Raji (cell line): ENCODE measurements around the gene GNAI2.
A peak's percentile ranks its signal among the peaks of the same experiment; 100 is the strongest.

ENCODE experiments used
- POLR2A ChIP-seq: IDR thresholded peaks from 2 replicates; pipeline ENCODE4 v1.6.1; 2011; ENCODE audit warnings: low read depth, low read length, control low read depth; ENCODE audit not compliant: insufficient read depth

GNAI2 gene

DNA sequence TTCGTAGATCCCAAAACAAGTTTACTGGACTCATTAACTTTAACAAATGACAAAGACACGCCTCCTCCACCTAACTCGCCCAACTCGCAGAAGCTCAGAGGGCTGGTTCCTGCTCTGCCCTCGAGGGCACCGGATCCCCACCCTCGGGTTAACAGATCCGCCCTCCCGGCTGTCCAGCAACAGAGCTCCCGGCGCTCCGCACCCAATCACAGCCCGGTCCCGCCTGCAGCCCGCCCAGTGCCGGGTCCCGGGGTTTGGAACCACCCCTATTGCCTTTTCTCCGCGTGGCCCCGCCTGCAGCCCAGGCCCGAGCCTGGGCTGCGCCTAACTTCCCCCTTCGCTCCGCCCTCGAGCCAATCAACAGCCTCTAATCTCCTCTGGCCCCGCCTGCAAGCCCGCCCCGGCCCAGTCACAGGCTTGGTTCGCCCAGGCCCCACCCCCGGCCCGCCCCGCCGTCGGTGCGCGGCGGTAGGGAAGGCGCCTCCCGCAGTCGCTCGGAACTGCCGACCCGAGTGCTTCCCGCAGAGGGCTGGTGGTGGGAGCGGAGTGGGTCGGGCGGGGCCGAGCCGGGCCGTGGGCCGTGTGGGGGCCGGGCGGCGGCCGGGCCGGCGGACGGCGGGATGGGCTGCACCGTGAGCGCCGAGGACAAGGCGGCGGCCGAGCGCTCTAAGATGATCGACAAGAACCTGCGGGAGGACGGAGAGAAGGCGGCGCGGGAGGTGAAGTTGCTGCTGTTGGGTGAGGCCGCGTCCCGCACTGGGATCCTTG, at the start of gene GNAI2:
Gene GNAI2, plus strand, starts transcription at position 489 of the 768 bp plus-strand sequence. Its CDS starts 132 bp downstream, at position 621.
- peak; percentile 87 for TF ChIP-seq POLR2A

DNA sequence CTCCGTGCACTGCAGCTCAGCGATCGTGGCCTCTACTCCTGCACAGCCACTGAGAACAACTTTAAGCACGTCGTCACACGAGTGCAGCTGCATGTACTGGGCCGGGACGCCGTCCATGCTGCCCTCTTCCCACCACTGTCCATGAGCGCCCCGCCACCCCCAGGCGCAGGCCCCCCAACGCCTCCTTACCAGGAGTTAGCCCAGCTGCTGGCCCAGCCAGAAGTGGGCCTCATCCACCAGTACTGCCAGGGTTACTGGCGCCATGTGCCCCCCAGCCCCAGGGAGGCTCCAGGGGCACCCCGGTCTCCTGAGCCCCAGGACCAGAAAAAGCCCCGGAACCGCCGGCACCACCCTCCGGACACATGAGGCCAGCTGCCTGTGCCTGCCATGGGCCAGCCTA, 48.3 kb upstream of the GNAI2 start:
- no peak for TF ChIP-seq POLR2A

- no peak for TF ChIP-seq POLR2A
Observed at GRCh38 chr3:50189274-50189673, 46.7 kb upstream of the GNAI2 start.

GRCh38 chr3:50189989-50190388, 46.0 kb upstream of the GNAI2 start:
- TF ChIP-seq POLR2A: no peak

- no peak for TF ChIP-seq POLR2A
Observed at GRCh38 chr3:50190936-50191660, 44.9 kb upstream of the GNAI2 start, which contains the start of gene GNAT1. Gene GNAT1, plus strand, starts transcription at chr3:50191610. Its CDS starts 116 bp downstream, at chr3:50191726.

- no peak for TF ChIP-seq POLR2A
Observed at GRCh38 chr3:50192124-50192523, 43.9 kb upstream of the GNAI2 start.

- TF ChIP-seq POLR2A: no peak
Observed at GRCh38 chr3:50192689-50193141, 43.3 kb upstream of the GNAI2 start.

DNA sequence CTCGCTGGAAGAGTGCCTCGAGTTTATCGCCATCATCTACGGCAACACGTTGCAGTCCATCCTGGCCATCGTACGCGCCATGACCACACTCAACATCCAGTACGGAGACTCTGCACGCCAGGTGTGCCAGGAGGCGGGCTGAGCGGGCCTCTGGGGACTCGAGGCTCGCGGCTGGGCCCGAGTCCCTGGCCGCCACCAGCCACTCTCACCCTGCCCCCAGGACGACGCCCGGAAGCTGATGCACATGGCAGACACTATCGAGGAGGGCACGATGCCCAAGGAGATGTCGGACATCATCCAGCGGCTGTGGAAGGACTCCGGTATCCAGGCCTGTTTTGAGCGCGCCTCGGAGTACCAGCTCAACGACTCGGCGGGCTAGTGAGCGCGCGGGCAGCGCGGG, 42.7 kb upstream of the GNAI2 start:
- no peak for TF ChIP-seq POLR2A

DNA sequence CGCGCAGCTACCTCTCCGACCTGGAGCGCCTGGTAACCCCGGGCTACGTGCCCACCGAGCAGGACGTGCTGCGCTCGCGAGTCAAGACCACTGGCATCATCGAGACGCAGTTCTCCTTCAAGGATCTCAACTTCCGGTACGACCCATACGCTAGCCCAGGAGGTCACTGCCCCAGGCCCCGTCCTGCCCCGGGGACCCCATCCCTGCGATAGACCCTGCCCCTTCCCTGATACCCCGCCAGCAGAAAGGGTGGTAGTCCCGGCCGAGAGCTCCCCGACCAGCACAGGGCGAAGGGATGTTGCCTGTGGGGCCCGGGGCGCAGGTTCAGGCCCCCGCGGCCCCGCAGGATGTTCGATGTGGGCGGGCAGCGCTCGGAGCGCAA, 42.3 kb upstream of the GNAI2 start:
- TF ChIP-seq POLR2A: no peak

- no peak for TF ChIP-seq POLR2A
Observed at GRCh38 chr3:50194128-50194902, 41.7 kb upstream of the GNAI2 start.

- no peak for TF ChIP-seq POLR2A
Observed at GRCh38 chr3:50194903-50195500, 41.0 kb upstream of the GNAI2 start.

DNA sequence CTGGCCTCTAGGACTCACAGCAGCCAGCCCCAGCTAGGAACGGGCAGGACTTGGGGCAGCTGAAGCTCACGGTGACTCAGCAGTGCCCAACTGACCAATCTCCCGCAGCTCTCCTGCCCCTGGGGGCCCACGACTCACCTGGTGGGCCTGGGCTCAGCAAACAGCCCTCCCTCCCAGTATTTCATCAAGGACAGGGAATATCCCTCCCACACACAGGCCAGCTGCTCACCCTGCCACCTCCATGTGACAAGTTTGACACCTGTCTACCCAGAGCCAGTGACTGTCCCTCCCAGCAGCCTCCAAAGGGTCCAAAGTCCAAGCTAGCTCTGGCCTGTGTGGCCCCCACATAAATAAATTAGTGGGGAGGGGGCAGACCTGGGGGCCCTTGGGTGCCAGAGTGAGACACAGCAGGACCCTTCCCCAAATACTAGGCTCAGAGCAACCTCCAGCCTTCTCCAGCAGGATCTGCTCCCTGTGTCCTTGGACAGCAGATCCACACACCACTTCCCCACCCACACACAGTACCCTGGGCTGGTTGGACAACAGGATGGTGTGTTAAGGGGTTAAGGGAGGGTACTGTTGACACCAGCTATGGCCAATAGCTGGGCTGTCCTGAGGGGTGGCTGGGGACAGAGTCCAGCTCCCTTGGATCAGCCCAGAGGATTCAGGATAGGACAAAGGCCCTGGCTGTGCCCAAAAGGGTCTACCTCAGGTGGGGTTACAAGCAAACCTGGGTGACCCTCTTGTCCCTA, 40.3 kb upstream of the GNAI2 start:
- TF ChIP-seq POLR2A: no peak

- no peak for TF ChIP-seq POLR2A
Observed at GRCh38 chr3:50196253-50196801, 39.7 kb upstream of the GNAI2 start.
